Nucleus accumbens (tissue), 56 donors: Measurements from ENCODE around the gene SFMBT1.
A peak's percentile ranks its signal among the peaks of the same experiment; 100 is the strongest.

Experiments
- DNase-seq, 56 donors: peaks; one replicate each; lab custom pipeline; 2025; lab: John Stamatoyannopoulos, UW

Gene SFMBT1

DNA sequence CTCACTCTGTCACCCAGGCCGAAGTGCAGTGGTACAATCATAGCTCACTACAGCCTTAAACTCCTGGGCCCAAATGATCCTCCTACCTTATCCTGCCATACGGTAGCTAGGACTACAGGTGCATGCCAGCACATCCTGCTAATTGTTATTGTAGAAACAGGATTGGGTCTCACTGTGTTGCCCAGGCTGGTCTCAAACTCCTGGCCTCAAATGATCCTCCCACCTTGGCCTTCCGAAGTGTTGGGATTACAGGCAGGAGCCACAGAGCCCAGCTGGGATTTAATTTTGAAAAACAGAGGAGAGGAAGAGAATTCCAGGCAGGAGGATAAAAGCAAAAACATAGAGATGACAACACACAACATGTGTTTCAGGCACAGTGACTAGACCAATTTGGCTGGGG lies 40.5 kb downstream of the SFMBT1 start:
- no peak for DNase-seq

DNA sequence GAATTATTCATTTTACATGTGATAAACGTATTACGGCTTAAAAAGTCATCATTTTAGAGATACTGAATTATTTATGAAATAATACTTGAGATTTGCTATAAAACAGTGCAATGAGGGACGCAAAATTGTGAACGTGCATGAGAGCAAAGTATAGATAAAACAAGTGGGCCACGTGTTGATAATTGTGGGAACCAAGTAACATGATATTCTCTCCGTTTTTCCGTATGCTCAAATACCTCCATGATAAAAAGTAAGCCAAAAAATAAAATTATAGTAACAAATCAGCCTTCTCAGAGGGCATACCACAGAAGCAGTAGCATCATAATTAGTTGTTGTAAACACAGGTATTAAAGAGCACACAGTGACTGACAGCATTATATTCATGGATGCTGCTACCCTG lies 42.6 kb downstream of the SFMBT1 start:
- DNase-seq: no peak

DNA sequence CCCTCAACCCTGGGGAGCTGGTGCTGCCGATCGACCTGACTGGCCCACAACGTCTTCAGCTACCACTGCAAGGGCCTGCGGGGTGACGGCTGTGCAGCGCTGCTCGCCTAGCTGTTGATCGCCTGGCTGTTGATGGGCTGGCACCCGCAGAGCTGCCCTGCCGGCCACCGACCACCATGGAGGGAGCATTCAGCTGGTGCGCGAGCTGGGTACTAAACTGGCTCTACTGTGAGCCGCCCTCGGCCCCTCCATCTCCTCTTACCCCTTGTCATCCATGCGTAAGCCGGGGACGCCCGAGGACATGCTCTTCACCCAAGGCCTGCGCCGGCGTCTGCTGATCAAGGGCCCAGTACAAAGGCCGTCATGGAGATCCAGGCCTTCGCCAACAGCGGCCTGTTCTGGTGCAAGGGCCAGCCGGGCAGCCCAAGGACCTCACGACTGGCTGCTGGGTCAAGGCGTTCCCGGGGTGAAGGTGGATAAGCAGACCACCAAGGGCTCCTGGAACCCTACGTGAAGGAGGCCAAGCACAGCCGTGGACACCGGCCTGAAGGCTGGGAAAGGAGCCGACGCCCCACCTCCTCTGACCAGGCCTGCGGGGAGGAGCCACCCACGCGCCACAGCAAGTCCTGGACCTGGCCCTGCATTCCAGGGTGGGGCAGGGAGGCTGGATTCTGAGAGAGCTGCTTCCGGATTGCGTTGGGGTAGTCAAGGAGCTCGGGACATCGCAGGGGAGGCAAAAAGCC lies 46.9 kb downstream of the SFMBT1 start:
- no peak for DNase-seq

DNA sequence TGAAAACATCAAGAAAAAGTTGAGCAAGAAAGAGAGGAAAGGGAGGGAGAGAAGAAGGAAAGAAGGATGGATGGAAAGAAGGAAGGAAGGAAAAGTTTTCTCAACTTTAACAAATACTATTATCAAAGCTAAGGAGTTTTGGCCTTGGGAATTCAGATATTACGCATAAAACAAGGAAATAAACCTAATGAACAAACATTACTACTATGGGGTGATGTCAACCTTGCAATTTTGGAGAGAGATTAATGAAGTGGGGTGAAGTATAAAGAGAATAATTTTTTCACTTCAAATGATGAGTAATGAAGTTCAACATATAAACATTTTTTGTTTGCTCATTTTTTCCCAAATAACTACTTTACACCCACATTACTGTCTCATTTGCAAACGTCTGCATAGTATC lies 55.2 kb downstream of the SFMBT1 start:
- no peak for DNase-seq

DNA sequence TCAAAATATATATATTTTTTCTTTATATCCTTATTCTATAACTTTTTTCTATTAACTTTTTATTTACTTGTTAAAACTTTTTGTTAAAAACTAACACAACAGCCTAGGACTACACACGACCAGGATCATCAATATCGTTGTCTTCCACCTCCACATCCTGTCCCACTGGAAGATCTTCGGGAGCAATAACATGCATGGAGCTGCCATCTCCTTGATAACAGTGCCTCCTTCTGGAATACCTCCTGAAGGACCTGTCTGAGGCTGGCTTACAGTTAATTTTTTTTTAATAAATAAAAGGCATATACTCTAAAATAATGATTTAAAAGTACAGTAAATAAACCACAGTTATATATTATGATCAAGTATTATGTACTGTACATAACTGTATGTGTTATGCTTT lies 58.9 kb downstream of the SFMBT1 start:
- no peak for DNase-seq

DNA sequence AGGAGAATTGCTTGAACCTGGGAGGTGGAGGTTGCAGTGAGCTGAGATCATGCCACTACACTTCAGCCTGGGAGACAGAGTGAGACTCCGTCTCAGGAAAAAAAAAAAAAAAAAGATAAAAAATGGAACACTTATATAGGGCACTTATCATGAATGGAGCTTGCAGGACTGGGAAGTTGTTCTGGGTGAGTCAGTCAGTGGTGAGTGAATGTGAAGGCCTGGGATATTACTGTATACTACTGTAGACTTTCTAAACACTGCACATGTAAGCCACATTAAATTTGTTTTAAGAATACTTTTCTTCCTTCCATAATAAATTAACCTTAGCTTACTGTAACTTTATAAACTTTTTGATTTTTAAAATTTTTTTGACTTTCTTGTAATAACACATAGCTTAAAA lies 59.8 kb downstream of the SFMBT1 start:
- no peak for DNase-seq

DNA sequence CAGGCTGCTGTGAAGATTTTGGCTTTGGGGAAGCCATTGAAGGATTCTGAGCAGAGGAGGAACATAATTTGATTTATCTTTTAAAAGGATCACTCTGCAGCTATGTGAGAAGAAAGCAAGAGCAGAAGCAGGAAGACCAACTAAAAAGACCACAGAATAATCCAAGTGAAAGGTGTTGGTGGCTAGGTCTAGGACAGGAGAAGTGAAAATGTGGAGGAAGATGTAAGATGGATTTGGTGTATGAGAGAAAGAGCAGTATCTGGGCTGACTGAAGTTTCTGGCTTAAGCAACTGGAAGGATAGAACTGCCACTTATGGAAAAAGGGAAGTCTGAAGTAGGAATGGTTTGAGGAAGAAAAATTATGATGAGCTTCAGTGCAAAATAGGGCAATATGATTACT lies 62.0 kb downstream of the SFMBT1 start:
- no peak for DNase-seq

DNA sequence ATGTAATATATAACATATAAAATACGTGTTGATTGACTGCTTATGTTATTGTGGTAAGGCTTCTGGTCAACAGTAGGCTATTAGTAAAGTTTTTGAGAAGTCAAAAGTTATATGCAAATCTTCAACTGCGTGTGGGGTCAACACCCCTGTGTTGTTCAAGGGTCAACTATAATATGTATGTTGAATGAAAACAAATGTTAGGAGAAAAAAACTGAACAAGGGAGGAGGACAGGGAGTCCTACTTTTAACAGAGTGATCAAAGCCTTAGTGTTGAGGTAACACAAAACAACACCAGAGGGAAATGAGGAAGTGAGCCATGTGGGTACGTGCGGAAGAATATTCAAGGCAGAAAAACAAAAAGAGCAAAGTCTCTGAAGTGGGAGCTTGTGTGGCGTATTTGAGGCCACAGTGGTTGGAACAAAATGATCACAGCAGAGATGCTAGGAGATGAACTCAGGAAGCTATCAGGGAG lies 62.5 kb downstream of the SFMBT1 start:
- no peak for DNase-seq

DNA sequence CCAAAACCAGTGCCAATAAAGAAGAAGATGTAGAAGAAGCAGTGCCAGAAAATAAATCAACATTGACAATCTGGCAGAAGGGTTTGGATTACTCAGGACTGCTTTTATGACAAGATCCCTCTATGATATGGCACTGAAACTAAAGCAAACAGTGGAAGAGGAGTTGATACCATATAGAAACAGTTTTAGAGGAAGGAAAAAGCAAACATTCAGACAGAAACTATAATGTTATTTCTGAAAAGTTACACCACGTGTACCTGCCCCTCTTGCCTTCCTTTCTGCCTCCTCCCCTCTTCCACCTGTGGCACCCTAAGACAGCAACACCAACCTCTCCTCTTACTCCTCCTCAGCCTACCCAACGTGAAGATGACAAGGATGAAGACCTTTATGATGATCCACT lies 63.0 kb downstream of the SFMBT1 start:
- DNase-seq: no peak

DNA sequence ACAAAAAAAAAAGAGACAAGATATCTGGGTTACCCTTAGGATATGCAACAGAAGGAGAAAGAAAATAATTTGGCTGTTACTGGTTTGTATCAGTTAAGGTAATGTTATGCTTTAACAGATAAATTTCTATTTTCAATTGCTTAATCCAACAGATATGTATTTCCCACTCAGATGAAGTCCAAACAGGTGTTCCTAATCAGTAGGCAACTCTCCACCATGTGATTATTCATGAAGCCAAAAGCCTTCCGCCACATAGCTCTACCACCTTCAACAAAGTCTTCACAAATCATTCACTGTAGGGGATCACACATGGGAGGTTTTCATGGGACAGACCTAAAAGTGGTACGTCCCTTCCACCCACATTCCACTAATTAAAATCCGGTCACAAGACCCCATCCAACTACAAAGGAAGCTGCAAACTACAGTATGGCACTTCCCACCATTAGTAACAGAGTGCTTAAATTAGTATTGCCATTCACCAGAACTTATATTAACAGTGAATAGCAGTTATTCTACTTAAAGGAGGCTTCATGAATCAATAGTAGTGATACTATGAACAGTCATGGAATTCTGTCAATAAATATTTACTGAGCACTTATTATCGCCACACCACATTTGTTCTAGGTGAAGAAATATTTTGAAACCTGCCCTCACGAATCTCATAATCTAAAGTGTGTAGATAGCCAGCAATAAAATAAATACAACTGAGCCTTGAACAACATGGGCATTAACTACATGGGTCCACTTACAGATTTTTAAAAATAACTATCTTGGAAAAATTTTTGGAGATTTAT lies 66.5 kb downstream of the SFMBT1 start:
- DNase-seq: no peak

DNA sequence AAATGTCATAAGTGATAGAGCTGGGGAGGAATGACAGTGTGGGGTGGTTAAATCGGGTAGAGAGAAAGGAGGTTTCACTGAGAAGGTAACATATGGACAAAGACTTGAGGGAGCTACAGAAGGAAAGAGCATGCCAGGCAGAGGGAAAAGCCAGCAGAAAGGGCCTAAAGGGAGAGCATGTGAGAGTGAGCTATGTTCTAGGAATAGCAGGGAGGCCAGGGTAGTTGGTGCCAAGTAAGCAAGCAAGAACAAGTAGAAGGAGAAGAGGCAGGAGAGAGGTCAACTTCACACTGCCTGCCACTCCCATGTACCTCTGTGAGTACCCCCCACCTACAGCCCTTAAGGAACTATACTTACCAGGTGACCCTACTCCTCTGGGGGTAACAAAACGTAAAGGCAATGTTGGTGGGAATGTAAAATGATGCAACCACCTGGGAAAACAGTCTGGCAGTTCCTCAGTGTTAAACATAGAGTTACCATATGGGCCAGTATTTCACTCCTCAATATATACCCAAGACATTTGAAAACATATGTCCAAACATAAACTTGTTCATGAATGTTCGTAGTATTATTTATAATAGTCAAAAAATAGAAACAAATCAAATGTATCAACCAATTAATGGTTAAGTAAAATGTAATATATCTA lies 67.6 kb downstream of the SFMBT1 start:
- DNase-seq: no peak

DNA sequence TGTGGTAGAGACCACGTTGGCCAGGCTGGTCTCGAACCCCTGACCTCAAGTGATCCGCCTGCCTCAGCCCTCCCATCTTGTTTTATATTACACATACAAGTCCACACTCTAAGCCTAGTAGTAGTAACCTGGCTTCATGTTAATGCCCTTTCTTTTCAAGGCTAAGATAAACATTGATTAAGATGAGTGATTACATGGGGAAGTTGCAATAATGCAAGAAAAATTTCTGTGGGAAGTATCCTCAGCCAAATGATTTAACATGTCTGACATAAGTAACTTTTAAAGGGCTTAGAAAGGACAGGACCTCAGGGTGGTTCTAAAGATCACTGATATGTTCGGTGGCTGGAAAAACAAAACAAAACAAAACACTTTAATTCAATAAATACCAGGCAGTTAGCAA lies 72.1 kb downstream of the SFMBT1 start:
- DNase-seq: no peak

DNA sequence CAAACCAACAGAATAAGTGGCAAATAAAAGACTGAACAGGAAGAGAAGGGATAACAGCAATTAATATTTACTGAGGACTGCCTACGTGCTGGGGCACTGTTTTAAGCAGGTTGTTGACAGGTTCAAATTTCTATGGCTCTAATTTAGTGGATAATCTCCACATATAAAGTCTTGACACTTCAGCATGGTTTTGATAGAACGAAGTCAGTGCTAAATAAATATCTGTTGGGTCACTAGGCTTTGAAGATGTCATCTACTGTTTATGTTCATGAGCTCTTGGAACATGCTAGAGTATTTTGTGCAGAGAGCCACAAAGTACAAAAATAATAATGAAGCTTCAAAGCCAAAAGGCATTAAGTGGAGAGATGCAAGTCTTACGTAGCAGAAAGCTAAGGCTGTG lies 74.0 kb downstream of the SFMBT1 start:
- DNase-seq: no peak

DNA sequence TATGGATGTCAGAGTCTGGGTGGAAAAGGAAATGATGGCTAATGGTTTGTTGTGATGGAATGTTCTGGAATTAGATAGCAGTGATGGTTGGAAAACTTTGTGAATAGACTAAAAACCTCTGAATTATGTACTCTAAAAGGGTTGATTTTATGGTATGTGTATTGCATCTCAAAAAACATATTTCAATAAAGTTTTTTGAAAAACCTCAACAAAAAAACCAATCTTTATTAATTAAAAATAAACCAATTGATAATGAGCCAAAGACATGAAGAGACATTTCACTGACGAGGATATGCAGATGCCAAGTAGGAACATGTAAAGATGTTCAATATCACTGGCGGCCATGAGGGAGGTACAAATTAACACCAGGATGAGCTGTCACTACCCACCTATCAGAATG lies 78.5 kb downstream of the SFMBT1 start:
- no peak for DNase-seq

DNA sequence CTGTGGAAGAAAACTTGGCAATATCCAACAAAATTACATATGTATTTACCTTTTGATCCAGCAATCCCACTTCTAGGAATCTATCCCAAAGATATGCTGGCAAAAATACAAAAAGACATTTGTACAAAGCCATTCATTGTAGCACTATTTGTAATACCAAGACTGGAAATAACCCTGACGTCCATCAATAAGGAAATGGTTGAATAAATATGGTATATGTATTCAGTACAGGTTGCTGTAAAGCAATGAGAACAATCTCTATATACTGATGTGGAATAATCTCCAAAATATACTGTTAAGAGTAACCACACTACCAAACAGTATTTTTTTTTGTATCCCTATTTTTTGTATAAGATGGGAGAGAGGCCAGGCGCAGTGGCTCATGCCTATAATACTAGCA lies 83.7 kb downstream of the SFMBT1 start:
- no peak for DNase-seq

DNA sequence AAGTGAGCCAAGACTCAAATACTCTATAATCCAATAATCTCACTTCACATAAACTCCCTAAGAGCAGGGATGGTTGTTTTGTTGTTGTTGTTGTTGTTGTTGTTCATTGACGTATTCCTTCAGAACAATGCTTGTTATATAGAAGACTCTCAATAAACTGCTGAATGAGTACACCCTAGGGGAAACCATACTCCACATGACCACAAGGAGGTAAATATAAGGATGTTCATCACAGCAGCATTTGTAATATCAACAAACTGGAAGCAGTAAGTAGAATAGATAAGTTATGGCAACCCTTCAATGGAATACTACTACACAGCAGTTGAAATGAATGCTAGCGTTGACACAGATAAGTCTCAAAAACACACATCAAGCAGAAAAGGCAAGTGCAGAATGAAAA lies 86.1 kb downstream of the SFMBT1 start:
- no peak for DNase-seq

DNA sequence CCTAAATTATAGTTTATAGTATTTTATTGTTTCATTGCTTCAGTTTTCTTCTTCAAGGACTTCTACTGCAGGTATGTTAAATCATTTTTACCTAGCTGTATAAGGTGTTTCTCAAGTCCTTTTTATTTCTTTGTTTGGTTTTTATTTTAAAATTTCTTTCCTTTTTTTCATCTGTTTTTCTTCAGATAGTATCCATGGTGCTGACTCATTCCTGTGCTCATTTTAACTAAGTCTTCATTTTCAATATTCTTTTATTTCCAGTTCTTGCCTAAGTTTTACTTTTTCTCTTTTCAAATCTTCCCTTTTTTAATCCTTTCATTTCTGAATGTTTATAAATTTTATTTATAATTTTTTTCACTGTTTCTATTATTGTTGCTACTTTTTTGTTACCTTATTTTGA lies 106.3 kb downstream of the SFMBT1 start:
- no peak for DNase-seq

DNA sequence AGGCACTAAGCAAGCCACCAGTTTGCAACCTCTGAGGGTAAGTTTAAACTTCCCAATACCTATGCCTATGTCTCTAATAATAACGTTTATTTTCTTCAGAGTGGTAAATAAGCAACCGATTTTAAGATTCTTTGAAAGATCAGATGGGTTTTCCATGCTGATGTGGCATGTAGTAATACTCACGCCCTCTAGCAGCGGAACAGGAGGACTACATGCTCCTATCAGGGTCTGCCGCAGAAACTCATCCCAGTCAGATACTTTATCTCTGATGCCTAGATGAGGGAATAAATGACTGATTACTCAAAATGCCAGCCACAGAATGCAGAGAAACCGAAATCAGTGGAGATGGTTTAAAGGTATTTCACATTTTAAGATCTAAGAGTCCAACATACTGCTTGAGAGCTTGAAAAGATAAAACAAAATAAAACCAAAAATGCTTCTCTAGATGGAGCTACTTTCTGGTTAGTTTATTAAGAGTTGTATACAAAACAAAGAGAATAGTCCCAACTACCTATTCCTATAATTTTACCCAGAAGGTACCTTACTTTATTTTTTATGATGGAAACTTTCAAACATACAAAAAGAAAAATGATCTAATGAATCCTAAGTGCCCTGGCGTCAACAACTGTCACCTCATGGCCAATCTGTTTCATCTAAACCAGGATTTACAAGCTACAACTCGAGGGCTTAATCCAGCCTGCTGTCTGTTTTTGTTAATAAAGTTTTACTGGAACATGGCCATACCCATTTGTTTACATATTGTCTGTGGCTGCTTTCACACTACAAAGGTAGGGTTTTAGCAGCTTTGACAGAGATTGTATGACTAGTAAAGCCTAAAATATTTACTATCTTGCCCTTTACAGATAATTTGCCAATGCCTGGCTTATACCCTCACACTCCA lies 111.0 kb downstream of the SFMBT1 start:
- DNase-seq: peak in 33 of 56 donors; percentile 1 to 68 (median 16)

DNA sequence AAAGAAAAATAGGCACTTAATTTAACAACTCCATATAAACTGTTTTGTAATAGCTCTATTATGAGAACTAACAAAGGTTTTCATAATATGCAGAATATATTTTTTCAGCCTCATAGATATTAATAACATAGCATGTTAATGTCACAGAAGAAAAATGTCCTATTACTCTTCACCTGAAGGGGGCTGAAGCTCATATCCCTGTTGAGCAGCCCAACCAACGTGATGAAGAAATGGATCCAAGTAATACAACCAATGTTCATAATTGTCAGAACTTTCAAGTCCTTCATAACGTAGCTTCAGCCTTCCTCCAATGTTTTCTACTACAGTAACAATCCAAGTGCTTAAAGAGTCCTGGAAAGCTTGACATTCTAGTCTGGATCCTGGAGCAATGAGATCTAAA lies 114.0 kb downstream of the SFMBT1 start:
- no peak for DNase-seq

DNA sequence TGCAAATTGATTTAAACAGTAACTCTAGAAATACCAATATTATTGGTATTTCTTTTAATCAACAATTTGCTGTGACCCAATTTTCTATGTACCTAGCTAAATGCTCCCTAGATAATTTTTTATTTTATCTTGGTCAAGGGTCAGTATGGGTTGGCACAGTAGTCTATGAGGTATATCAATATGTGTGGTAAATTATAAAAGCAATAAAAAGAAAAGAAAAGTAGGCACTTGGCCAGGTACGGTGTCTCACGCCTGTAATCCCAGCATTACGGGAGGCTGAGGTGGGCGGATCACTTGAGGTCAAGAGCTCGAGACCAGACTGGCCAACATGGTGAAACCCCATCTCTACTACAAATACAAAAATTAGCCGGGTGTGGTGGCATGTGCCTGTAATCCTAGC lies 114.5 kb downstream of the SFMBT1 start:
- DNase-seq: no peak

DNA sequence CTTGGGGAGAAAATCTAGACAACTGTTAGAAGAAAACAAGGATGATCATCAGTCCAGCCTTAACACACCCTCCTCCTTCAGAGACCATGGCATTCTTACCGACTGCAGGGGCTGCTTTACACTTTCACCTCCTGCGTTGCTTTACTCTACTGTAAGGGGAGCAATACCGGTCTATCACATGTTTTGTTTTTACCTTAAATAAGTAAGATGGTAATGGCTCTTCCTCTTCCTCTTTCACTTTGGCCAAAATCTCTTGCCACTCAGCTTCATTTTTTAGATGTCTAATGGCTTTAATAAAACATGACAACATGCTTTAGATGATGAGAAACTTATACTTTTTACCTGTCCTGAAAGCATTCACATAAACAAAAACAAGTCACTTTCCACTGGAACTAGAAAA lies 115.1 kb downstream of the SFMBT1 start:
- DNase-seq: no peak
